ENCODE results near the gene ADAMTS17. TPM values are rescaled to one million over a fixed set of nuclear protein-coding genes. Genes with fewer than 3 reads are reported as not detected.

The ADAMTS17 gene
- total RNA-seq, 1 experiment from 2014 or later = 3.2 TPM

DNA sequence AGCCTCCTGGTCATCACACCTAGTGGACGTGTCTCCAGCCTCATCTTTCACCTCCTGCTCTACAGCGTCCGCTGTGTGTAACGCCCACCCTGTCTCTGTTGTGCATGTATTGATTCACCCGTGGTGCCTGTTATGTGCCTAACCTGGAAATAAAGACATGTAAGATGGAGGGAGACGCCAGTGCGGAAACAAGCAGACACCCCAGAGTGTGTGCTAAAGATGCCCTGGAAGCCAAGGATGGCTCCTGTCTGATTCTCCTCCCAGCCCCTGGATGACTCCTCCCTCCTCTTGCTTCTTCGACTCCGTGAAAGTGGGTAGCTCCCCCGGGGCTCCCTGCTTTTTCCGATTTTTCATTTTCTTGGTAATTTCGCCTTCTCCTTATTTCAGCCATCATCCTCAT lies 241.8 kb downstream of the ADAMTS17 start:
- no peak for DNase-seq
- H3F3A ChIP-seq (ENCODE audit: insufficient read depth, low read depth) = no peaks in the 10 kb centered on the region
- POLR2A ChIA-PET (ENCODE audit: unreplicated experiment) = no interaction called here
- H3K4me1 ChIP-seq (replicated peaks; ENCODE audit: insufficient read depth) = 0 out of 2 replicates have a peak, but pooled peaks cover 6% of the 10 kb centered on the region
- no peak overlapping the region for H3K4me3 ChIP-seq
- intact Hi-C loops (cut with micrococcal nuclease; ENCODE audit: unreplicated experiment) = no loop called here
- H3K27me3 ChIP-seq (ENCODE audit: insufficient read depth, low read depth) = no peaks in the 10 kb centered on the region
- no peak overlapping the region for H3K27ac ChIP-seq
- H3K9me2 ChIP-seq (ENCODE audit: insufficient read depth) = no peaks in the 10 kb centered on the region
- H4K20me1 ChIP-seq (ENCODE audit: insufficient read depth) = no peaks in the 10 kb centered on the region
- CTCF ChIA-PET = no interaction called here
- no peak for TF ChIP-seq EZH2 (IDR thresholded peaks at IDR 0.05; ENCODE audit: low read depth)
- TF ChIP-seq, protein P1, sequence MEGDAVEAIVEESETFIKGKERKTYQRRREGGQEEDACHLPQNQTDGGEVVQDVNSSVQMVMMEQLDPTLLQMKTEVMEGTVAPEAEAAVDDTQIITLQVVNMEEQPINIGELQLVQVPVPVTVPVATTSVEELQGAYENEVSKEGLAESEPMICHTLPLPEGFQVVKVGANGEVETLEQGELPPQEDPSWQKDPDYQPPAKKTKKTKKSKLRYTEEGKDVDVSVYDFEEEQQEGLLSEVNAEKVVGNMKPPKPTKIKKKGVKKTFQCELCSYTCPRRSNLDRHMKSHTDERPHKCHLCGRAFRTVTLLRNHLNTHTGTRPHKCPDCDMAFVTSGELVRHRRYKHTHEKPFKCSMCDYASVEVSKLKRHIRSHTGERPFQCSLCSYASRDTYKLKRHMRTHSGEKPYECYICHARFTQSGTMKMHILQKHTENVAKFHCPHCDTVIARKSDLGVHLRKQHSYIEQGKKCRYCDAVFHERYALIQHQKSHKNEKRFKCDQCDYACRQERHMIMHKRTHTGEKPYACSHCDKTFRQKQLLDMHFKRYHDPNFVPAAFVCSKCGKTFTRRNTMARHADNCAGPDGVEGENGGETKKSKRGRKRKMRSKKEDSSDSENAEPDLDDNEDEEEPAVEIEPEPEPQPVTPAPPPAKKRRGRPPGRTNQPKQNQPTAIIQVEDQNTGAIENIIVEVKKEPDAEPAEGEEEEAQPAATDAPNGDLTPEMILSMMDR (conservative IDR thresholded peaks at IDR 0.05) = no peak
- no peak overlapping the region for H2AFZ ChIP-seq
- H3K4me2 ChIP-seq = no peak overlapping the region
- no peaks in the 10 kb centered on the region for H3K79me2 ChIP-seq (ENCODE audit: low read depth)
- BruUV-seq (replicated peaks) = no TSS peak
- H3K36me3 ChIP-seq (ENCODE audit: low read depth) = no peaks in the 10 kb centered on the region
- no peaks in the 10 kb centered on the region for H3K9me3 ChIP-seq (ENCODE audit: insufficient read depth, low read depth)

DNA sequence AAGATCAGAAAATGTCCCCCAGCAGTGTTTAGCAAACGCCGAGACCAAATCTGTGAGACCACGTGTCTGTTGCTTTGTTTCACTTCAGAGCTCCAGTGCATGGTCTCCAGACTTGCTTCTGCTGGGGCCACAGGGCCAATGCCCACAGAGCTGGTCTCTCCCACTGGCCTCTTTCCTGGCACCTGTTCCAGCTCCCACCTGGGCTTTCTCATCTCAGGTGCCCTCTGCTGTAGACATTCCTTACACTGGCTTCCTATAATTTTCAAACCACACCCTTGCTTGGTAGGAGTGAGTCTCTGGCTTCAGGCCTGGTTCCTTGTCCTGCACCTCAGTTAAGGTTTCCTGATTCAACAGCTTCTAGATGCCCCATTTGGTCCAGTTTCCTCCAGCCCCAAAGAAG lies 243.1 kb downstream of the ADAMTS17 start:
- Histone ChIP-seq H3K79me2 (ENCODE audit: low read depth) (no peaks in the 10 kb centered on the region), H2AFZ (no peak overlapping the region), H3K4me2 (no peak overlapping the region), H3F3A (ENCODE audit: insufficient read depth, low read depth) (no peaks in the 10 kb centered on the region), H4K20me1 (ENCODE audit: insufficient read depth) (no peaks in the 10 kb centered on the region), H3K27ac (no peak overlapping the region), H3K27me3 (ENCODE audit: insufficient read depth, low read depth) (no peaks in the 10 kb centered on the region), H3K36me3 (ENCODE audit: low read depth) (no peaks in the 10 kb centered on the region), H3K9me3 (ENCODE audit: insufficient read depth, low read depth) (no peaks in the 10 kb centered on the region), H3K4me3 (no peak overlapping the region), H3K9me2 (ENCODE audit: insufficient read depth) (no peaks in the 10 kb centered on the region), H3K4me1 (replicated peaks; ENCODE audit: insufficient read depth) (0 out of 2 replicates have a peak, but pooled peaks cover 6% of the 10 kb centered on the region)
- intact Hi-C loops (cut with micrococcal nuclease; ENCODE audit: unreplicated experiment) = no loop called here
- no TSS peak for BruUV-seq (replicated peaks)
- CTCF ChIA-PET = interaction anchor here (0.7 kb wide), 1 partner anchor 95 kb away, joined by 5 read pairs; no protein-coding TSS in a partner anchor
- DNase-seq = peak; percentile 11 to 39
- POLR2A ChIA-PET (ENCODE audit: unreplicated experiment) = no interaction called here
- TF ChIP-seq, protein P1 (conservative IDR thresholded peaks at IDR 0.05) = no peak
- TF ChIP-seq EZH2 (IDR thresholded peaks at IDR 0.05; ENCODE audit: low read depth) = no peak

DNA sequence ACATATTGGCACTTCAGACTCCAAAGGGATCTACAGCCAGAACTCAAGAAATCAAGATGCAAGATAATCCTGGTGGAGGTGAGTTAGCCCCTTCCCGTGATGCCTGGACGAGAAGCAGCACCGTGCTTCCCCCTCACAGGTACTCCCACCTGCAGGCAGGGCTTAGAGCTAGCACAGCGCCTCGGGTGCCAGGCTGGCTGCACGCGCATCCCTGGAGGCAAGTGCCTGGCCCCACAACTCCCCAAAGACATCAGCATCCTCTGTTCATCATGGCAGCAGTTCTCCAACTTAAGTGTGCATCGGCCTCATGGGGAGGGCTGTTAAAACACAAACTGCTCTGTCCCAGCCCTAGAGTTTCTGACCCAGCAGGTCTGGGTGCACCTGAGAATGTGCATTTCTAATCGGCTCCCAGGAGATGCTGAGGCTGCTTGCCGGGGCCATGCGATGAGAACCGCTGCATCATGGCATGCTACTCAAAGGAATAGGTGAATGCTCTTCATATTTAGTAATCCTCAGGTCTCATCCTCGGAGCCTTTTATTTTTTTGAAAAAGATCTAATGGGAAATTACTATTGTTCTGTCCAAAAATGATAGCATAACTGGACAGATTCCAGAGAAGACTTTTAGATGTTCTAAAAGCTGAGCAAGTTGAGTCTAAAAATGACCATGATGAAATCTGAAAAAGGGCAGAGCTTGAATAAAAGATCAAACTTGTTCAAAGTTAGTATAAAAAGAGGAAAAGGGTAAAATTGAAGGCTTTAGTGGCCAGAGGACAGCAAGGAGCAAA lies 244.2 kb downstream of the ADAMTS17 start:
- H3K27me3 ChIP-seq (ENCODE audit: insufficient read depth, low read depth) = no peaks in the 10 kb centered on the region
- DNase-seq = no peak
- TF ChIP-seq, protein P1 (conservative IDR thresholded peaks at IDR 0.05) = no peak
- TF ChIP-seq EZH2 (IDR thresholded peaks at IDR 0.05; ENCODE audit: low read depth) = no peak
- H3K36me3 ChIP-seq (ENCODE audit: low read depth) = no peaks in the 10 kb centered on the region
- no peak overlapping the region for H3K4me3 ChIP-seq
- no peak overlapping the region for H3K4me2 ChIP-seq
- H2AFZ ChIP-seq = no peak overlapping the region
- no peaks in the 10 kb centered on the region for H3K79me2 ChIP-seq (ENCODE audit: low read depth)
- H3K4me1 ChIP-seq (replicated peaks; ENCODE audit: insufficient read depth) = 0 out of 2 replicates have a peak, but pooled peaks cover 6% of the 10 kb centered on the region
- no peak overlapping the region for H3K27ac ChIP-seq
- BruUV-seq (replicated peaks) = no TSS peak
- no peaks in the 10 kb centered on the region for H3K9me3 ChIP-seq (ENCODE audit: insufficient read depth, low read depth)
- POLR2A ChIA-PET (ENCODE audit: unreplicated experiment) = no interaction called here
- intact Hi-C loops (cut with micrococcal nuclease; ENCODE audit: unreplicated experiment) = no loop called here
- CTCF ChIA-PET = interaction anchor here (0.7 kb wide), 1 partner anchor 96 kb away, joined by 5 read pairs; no protein-coding TSS in a partner anchor
- no peaks in the 10 kb centered on the region for H3F3A ChIP-seq (ENCODE audit: insufficient read depth, low read depth)
- H4K20me1 ChIP-seq (ENCODE audit: insufficient read depth) = no peaks in the 10 kb centered on the region
- H3K9me2 ChIP-seq (ENCODE audit: insufficient read depth) = no peaks in the 10 kb centered on the region
